Mesodermal cell (in vitro differentiated cells): Measurements from ENCODE around the gene PRH2.

Source experiments
- H3K27ac ChIP-seq: 2 replicates; pipeline ENCODE4 v1.7.0; 2013; ENCODE audit warnings: mild to moderate bottlenecking, low read depth, low read length, moderate library complexity; ENCODE audit not compliant: severe bottlenecking
- H3K36me3 ChIP-seq: 2 replicates; pipeline ENCODE4 v1.7.1; 2013; ENCODE audit warnings: mild to moderate bottlenecking, low read length, moderate library complexity; ENCODE audit not compliant: control insufficient read depth, insufficient read depth
- H3K4me1 ChIP-seq: one replicate; pipeline ENCODE4 v1.7.1; 2013; ENCODE audit warnings: mild to moderate bottlenecking, low read length; ENCODE audit not compliant: insufficient read depth, control insufficient read depth, poor library complexity, severe bottlenecking
- H3K4me3 ChIP-seq: 2 replicates; pipeline ENCODE4 v1.7.0; 2013; ENCODE audit warnings: low read length, control low read depth, mild to moderate bottlenecking; ENCODE audit not compliant: insufficient read depth, poor library complexity, severe bottlenecking; ENCODE audit errors: extremely low read depth
- H3K9me3 ChIP-seq: 2 replicates; pipeline ENCODE4 v1.7.1; 2013; ENCODE audit warnings: mild to moderate bottlenecking, low read length, moderate library complexity; ENCODE audit not compliant: control insufficient read depth
- WGBS, 2 experiments: methylation state at CpG; one replicate each; pipeline ENCODE4 v1.1.5; 2013; ENCODE audit warnings: missing lambda C conversion rate in 2 of 2; ENCODE audit not compliant: insufficient coverage in 2 of 2; 5-methylcytosine and 5-hydroxymethylcytosine counted together

The PRH2 gene

GRCh38 chr12:10959804-10960203, 30.8 kb downstream of the PRH2 start:
- WGBS, 2 experiments = 95 to 100% methylated on average over 1 to 2 of the region's 2 CpGs
- no peaks in the 10 kb centered on the region for H3K4me1 ChIP-seq
- no peak overlapping the region for H3K4me3 ChIP-seq
- no peaks in the 10 kb centered on the region for H3K9me3 ChIP-seq
- H3K27ac ChIP-seq = no peak overlapping the region
- H3K36me3 ChIP-seq = no peaks in the 10 kb centered on the region

GRCh38 chr12:10960211-10960610, 31.2 kb downstream of the PRH2 start:
- H3K27ac ChIP-seq = no peak overlapping the region
- H3K36me3 ChIP-seq = no peaks in the 10 kb centered on the region
- H3K4me1 ChIP-seq = no peaks in the 10 kb centered on the region
- 83 to 100% methylated on average over 2 to 3 of the region's 4 CpGs for WGBS, 2 experiments
- no peak overlapping the region for H3K4me3 ChIP-seq
- H3K9me3 ChIP-seq = no peaks in the 10 kb centered on the region

- WGBS, 2 experiments = no CpG with 5 or more reads among the region's 1 CpG
- no peaks in the 10 kb centered on the region for H3K4me1 ChIP-seq
- no peaks in the 10 kb centered on the region for H3K9me3 ChIP-seq
- no peak overlapping the region for H3K4me3 ChIP-seq
- H3K27ac ChIP-seq = no peak overlapping the region
- H3K36me3 ChIP-seq = peaks cover 2% of the 10 kb centered on the region
Observed at GRCh38 chr12:10965476-10965875, 36.4 kb downstream of the PRH2 start.

GRCh38 chr12:10966314-10966713, 37.3 kb downstream of the PRH2 start:
- H3K27ac ChIP-seq = no peak overlapping the region
- H3K4me1 ChIP-seq = no peaks in the 10 kb centered on the region
- H3K36me3 ChIP-seq = peaks cover 2% of the 10 kb centered on the region
- no peak overlapping the region for H3K4me3 ChIP-seq
- no peaks in the 10 kb centered on the region for H3K9me3 ChIP-seq

GRCh38 chr12:10967409-10967808, 38.4 kb downstream of the PRH2 start:
- Histone ChIP-seq H3K9me3 (no peaks in the 10 kb centered on the region), H3K4me3 (no peak overlapping the region), H3K4me1 (no peaks in the 10 kb centered on the region), H3K36me3 (peaks cover 2% of the 10 kb centered on the region), H3K27ac (peak overlapping the region; percentile 67)
- 88 to 100% methylated on average over 1 of the region's 2 CpGs for WGBS, 2 experiments

GRCh38 chr12:10968765-10969456, 39.9 kb downstream of the PRH2 start:
- H3K9me3 ChIP-seq = no peaks in the 10 kb centered on the region
- H3K36me3 ChIP-seq = peaks cover 2% of the 10 kb centered on the region
- no peak overlapping the region for H3K27ac ChIP-seq
- H3K4me1 ChIP-seq = no peaks in the 10 kb centered on the region
- H3K4me3 ChIP-seq = no peak overlapping the region
- 96% methylated on average over 10 to 12 of the region's 15 CpGs for WGBS, 2 experiments

- no CpG with 5 or more reads among the region's 3 CpGs for WGBS, 2 experiments
- no peaks in the 10 kb centered on the region for H3K36me3 ChIP-seq
- no peaks in the 10 kb centered on the region for H3K9me3 ChIP-seq
- H3K4me1 ChIP-seq = no peaks in the 10 kb centered on the region
- no peak overlapping the region for H3K27ac ChIP-seq
- H3K4me3 ChIP-seq = no peak overlapping the region
Observed at GRCh38 chr12:10974965-10975364, 45.9 kb downstream of the PRH2 start.

GRCh38 chr12:10982244-10982643, 53.2 kb downstream of the PRH2 start:
- H3K4me1 ChIP-seq = no peaks in the 10 kb centered on the region
- H3K4me3 ChIP-seq = no peak overlapping the region
- no peaks in the 10 kb centered on the region for H3K9me3 ChIP-seq
- 93% methylated on average over 5 of the region's 5 CpGs; no CpG with 5 or more reads in 1 of the 2 experiments for WGBS, 2 experiments
- H3K27ac ChIP-seq = no peak overlapping the region
- H3K36me3 ChIP-seq = no peaks in the 10 kb centered on the region
